HEK293 (cell line): ENCODE data around the gene CARD8.

Experiments
- CTCF ChIA-PET: fragments of 350-600 bp; formaldehyde crosslinking; extraction: SDS; loops from one replicate; lab custom pipeline; 2021; ENCODE audit warnings: antibody characterized with exemption; lab: Yijun Ruan, JAX
- POLR2A ChIA-PET: fragments of 300-600 bp; formaldehyde crosslinking; extraction: SDS; loops from one replicate; lab custom pipeline; 2020; ENCODE audit warnings: antibody characterized with exemption, inconsistent platforms; lab: Yijun Ruan, JAX
- H3K27ac ChIP-seq: fragments of 200-500 bp; sonication (Bioruptor generic); 2 replicates; pipeline ENCODE4 v1.5.1; 2014; ENCODE audit warnings: low read depth, low read length, control low read depth, inconsistent platforms; ENCODE audit errors: extremely low read depth
- H3K36me3 ChIP-seq, 2 experiments: fragments of 200-500 bp in 1 of 2; sonication (Bioruptor generic) in 1 of 2; 1 replicate in 1 of 2; 2 replicates in 1 of 2; pipeline ENCODE4 v1.5.1; 2014 to 2017; ENCODE audit warnings: inconsistent platforms in 2 of 2, low read length in 2 of 2; ENCODE audit not compliant: control insufficient read depth in 2 of 2, insufficient read depth in 1 of 2
- H3K4me1 ChIP-seq: fragments of 200-500 bp; sonication (Bioruptor generic); 2 replicates; pipeline ENCODE4 v1.5.1; 2014; ENCODE audit warnings: mild to moderate bottlenecking, low read length, inconsistent platforms; ENCODE audit not compliant: control insufficient read depth, insufficient read depth
- H3K4me3 ChIP-seq: 2 replicates; pipeline ENCODE4 v1.5.1; 2011; ENCODE audit warnings: low read depth, mild to moderate bottlenecking, control low read depth, low read length, moderate library complexity
- H3K9me3 ChIP-seq: fragments of 200-500 bp; sonication (Bioruptor generic); 2 replicates; pipeline ENCODE4 v1.5.1; 2014; ENCODE audit warnings: low read depth, low read length, inconsistent platforms; ENCODE audit not compliant: control insufficient read depth, insufficient read depth
- BCL11A ChIP-seq: fragments of 450-650 bp; formaldehyde crosslinking; IDR thresholded peaks from 2 replicates; pipeline ENCODE4 v1.5.1; 2016; ENCODE audit warnings: low read depth, missing biosample characterization, missing genetic modification characterization
- FEZF1 ChIP-seq: fragments of 450-650 bp; formaldehyde crosslinking; IDR thresholded peaks from 2 replicates; pipeline ENCODE4 v1.5.1; 2016; ENCODE audit warnings: missing biosample characterization, missing genetic modification characterization
- KLF1 ChIP-seq: fragments of 450-650 bp; formaldehyde crosslinking; IDR thresholded peaks from 2 replicates; pipeline ENCODE4 v1.5.1; 2016; ENCODE audit warnings: missing biosample characterization, missing genetic modification characterization
- REST ChIP-seq: fragments of 450-650 bp; formaldehyde crosslinking; IDR thresholded peaks from 2 replicates; pipeline ENCODE4 v1.5.1; 2016; ENCODE audit warnings: missing biosample characterization, missing genetic modification characterization
- SCRT1 ChIP-seq: fragments of 450-650 bp; formaldehyde crosslinking; IDR thresholded peaks from 2 replicates; pipeline ENCODE4 v1.5.1; 2016; ENCODE audit warnings: missing biosample characterization, missing genetic modification characterization, borderline replicate concordance
- SP2 ChIP-seq: fragments of 450-650 bp; formaldehyde crosslinking; IDR thresholded peaks from 2 replicates; pipeline ENCODE4 v1.5.1; 2016; ENCODE audit warnings: missing biosample characterization, missing genetic modification characterization
- ZFP69B ChIP-seq: fragments of 450-650 bp; formaldehyde crosslinking; IDR thresholded peaks from 2 replicates; pipeline ENCODE4 v1.5.1; 2016; ENCODE audit warnings: missing biosample characterization, missing genetic modification characterization
- ZNF114 ChIP-seq: fragments of 450-650 bp; formaldehyde crosslinking; IDR thresholded peaks from 2 replicates; pipeline ENCODE4 v1.5.0; 2017; ENCODE audit warnings: missing biosample characterization, missing genetic modification characterization
- ZNF121 ChIP-seq: fragments of 450-650 bp; formaldehyde crosslinking; IDR thresholded peaks from 2 replicates; pipeline ENCODE4 v1.5.1; 2016; ENCODE audit warnings: missing biosample characterization, missing genetic modification characterization
- ZNF174 ChIP-seq: fragments of 450-650 bp; formaldehyde crosslinking; IDR thresholded peaks from 2 replicates; pipeline ENCODE4 v1.5.0; 2017; ENCODE audit warnings: missing biosample characterization, mild to moderate bottlenecking, missing genetic modification characterization
- ZNF202 ChIP-seq: fragments of 450-650 bp; formaldehyde crosslinking; IDR thresholded peaks from 2 replicates; pipeline ENCODE4 v1.5.1; 2016; ENCODE audit warnings: missing biosample characterization, missing genetic modification characterization, borderline replicate concordance
- ZNF23 ChIP-seq: fragments of 450-650 bp; formaldehyde crosslinking; IDR thresholded peaks from 2 replicates; pipeline ENCODE4 v1.5.1; 2016; ENCODE audit warnings: missing biosample characterization, missing genetic modification characterization, borderline replicate concordance
- ZNF292 ChIP-seq: fragments of 450-650 bp; formaldehyde crosslinking; IDR thresholded peaks from 2 replicates; pipeline ENCODE4 v1.5.1; 2016; ENCODE audit warnings: low read depth, missing biosample characterization, missing genetic modification characterization, borderline replicate concordance
- ZNF335 ChIP-seq: fragments of 450-650 bp; formaldehyde crosslinking; conservative IDR thresholded peaks from 2 replicates; pipeline ENCODE4 v1.5.1; 2016; ENCODE audit warnings: missing biosample characterization, missing genetic modification characterization
- ZNF366 ChIP-seq: fragments of 450-650 bp; formaldehyde crosslinking; conservative IDR thresholded peaks from 2 replicates; pipeline ENCODE4 v1.5.1; 2016; ENCODE audit warnings: missing biosample characterization, missing genetic modification characterization
- ZNF404 ChIP-seq: fragments of 450-650 bp; formaldehyde crosslinking; IDR thresholded peaks from 2 replicates; pipeline ENCODE4 v1.5.1; 2017; ENCODE audit warnings: missing biosample characterization, missing genetic modification characterization
- ZNF600 ChIP-seq: fragments of 450-650 bp; formaldehyde crosslinking; IDR thresholded peaks from 2 replicates; pipeline ENCODE4 v1.5.1; 2016; ENCODE audit warnings: missing biosample characterization, missing genetic modification characterization
- ZNF660 ChIP-seq: fragments of 450-650 bp; IDR thresholded peaks from 2 replicates; pipeline ENCODE4 v1.5.1; 2018; ENCODE audit warnings: missing biosample characterization, mild to moderate bottlenecking, missing genetic modification characterization
- ZNF692 ChIP-seq: fragments of 450-650 bp; formaldehyde crosslinking; IDR thresholded peaks from 2 replicates; pipeline ENCODE4 v1.5.1; 2016; ENCODE audit warnings: missing biosample characterization, missing genetic modification characterization
- ZNF837 ChIP-seq: fragments of 450-650 bp; formaldehyde crosslinking; IDR thresholded peaks from 2 replicates; pipeline ENCODE4 v1.5.1; 2016; ENCODE audit warnings: missing biosample characterization, missing genetic modification characterization
- TF ChIP-seq, protein P1 (sequence below): fragments of 450-650 bp; formaldehyde crosslinking; IDR thresholded peaks from 2 replicates; pipeline ENCODE4 v1.5.1; 2016; ENCODE audit warnings: missing biosample characterization, missing genetic modification characterization

The CARD8 gene

DNA sequence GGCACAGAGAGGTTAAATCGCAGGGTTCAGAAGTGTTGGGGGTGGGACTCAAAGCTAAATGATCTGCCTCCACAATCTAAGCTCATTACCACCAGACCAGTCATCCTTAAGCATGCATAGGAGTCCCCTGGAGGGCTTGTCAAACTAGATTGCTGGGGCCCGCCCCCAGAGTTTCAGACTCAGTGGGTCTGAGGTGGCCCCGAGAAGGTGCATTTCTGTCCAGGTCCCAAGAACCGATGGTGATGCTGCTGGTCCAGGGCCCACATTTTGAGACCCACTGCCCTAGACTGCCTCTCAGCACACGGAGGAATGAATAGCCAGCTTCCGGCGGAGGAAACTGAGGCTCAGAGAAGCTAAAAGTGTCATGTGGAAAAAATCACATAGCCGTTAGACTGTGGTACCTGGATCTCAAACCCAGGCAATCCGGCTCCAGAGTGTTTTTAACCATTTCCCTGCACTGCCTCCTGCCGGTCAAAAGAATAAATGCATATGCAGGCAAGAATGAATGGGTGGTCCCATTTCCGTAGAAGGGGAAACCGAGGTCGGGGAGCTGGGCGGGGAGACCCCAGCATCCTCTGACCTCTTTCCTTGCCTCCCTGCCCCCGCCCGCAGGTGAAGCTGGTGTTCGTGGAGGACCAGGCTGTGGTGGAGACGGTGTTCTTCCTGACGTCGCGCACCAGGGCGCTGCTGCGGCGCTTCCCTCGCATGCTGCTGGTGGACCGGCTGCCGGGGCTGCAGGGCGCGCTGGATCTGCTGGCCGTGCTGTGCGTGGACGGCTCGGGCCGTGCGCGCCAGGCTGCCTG is 61.5 kb downstream of the CARD8 start:
- POLR2A ChIA-PET, result interaction anchor here (1.6 kb wide), 1 partner anchor 9 kb away, joined by 7 read pairs; no protein-coding TSS in a partner anchor
- Histone ChIP-seq H3K4me1 (0 out of 2 replicates have a peak, but pooled peaks cover 2% of the 10 kb centered on the region), H3K36me3 (peaks cover 9 to 12% of the 10 kb centered on the region in 2 experiments; a peak in 2 of 3 replicates), H3K4me3 (no peak overlapping the region), H3K9me3 (no peaks in the 10 kb centered on the region), H3K27ac (no peak overlapping the region)
- TF ChIP-seq ZNF114 (no peak), ZNF174 (tag by site-specific recombination) (no peak), ZNF202 (no peak), ZNF600 (no peak), KLF1 (no peak)
- TF ChIP-seq, protein P1, sequence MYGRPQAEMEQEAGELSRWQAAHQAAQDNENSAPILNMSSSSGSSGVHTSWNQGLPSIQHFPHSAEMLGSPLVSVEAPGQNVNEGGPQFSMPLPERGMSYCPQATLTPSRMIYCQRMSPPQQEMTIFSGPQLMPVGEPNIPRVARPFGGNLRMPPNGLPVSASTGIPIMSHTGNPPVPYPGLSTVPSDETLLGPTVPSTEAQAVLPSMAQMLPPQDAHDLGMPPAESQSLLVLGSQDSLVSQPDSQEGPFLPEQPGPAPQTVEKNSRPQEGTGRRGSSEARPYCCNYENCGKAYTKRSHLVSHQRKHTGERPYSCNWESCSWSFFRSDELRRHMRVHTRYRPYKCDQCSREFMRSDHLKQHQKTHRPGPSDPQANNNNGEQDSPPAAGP (tag by site-specific recombination), result no peak
- CTCF ChIA-PET, result interaction anchor here (0.6 to 1.1 kb wide), 2 partner anchors 64 to 233 kb away, joined by 3 to 6 read pairs; no protein-coding TSS in a partner anchor

DNA sequence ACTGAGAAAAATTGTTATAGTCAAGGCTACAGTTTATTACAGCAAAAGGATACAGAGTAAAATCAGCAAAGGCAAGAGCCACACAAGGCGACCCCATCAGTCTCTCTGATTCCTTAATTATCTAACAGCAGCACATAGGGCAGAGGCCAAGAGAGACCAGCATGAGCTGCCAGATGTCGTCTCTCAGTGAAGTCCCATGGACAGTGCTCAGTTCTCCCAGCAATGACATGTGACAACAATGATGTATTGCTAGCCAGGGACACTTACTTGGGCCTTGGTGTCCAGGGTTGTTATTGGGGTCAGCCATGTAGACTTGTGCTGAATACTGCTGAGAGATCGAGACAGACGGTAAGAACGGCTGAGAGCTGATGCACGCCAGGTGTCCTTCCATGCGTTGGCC is 63.0 kb downstream of the CARD8 start:
- ChIA-PET CTCF (no interaction called here), POLR2A (interaction anchor here (0.6 kb wide), 1 partner anchor 11 kb away, joined by 3 read pairs; no protein-coding TSS in a partner anchor)
- H3K9me3 ChIP-seq, result no peaks in the 10 kb centered on the region
- 0 out of 2 replicates have a peak, but pooled peaks cover 2% of the 10 kb centered on the region for H3K4me1 ChIP-seq
- H3K36me3 ChIP-seq, result peaks cover 22 to 24% of the 10 kb centered on the region in 2 experiments; a peak in 2 of 3 replicates
- no peak overlapping the region for H3K27ac ChIP-seq
- no peak for TF ChIP-seq ZNF404 (tag by site-specific recombination)
- no peak for TF ChIP-seq FEZF1 (tag by site-specific recombination)
- TF ChIP-seq ZNF692, result no peak
- no peak for TF ChIP-seq ZFP69B
- TF ChIP-seq ZNF292 (tag by site-specific recombination), result no peak
- TF ChIP-seq ZNF335 (tag by site-specific recombination), result no peak
- TF ChIP-seq ZNF837 (tag by site-specific recombination), result no peak
- no peak for TF ChIP-seq SP2 (tag by site-specific recombination)
- no peak for TF ChIP-seq BCL11A (tag by site-specific recombination)
- TF ChIP-seq ZNF660 (tag by site-specific recombination), result no peak
- no peak for TF ChIP-seq ZNF366 (tag by site-specific recombination)
- TF ChIP-seq ZNF23 (tag by site-specific recombination), result no peak
- no peak for TF ChIP-seq ZNF121 (tag by site-specific recombination)
- TF ChIP-seq SCRT1, result no peak
- no peak for TF ChIP-seq REST (tag by site-specific recombination)
- H3K4me3 ChIP-seq, result no peak overlapping the region
